GM21619 (cell line): ENCODE data around the gene KLHL30.

Experiments used
- ATAC-seq: cut with Tn5 transposase; IDR thresholded peaks from one replicate; pipeline ENCODE4 v1.9.1; 2021; ENCODE audit not compliant: unreplicated experiment

Gene KLHL30

DNA sequence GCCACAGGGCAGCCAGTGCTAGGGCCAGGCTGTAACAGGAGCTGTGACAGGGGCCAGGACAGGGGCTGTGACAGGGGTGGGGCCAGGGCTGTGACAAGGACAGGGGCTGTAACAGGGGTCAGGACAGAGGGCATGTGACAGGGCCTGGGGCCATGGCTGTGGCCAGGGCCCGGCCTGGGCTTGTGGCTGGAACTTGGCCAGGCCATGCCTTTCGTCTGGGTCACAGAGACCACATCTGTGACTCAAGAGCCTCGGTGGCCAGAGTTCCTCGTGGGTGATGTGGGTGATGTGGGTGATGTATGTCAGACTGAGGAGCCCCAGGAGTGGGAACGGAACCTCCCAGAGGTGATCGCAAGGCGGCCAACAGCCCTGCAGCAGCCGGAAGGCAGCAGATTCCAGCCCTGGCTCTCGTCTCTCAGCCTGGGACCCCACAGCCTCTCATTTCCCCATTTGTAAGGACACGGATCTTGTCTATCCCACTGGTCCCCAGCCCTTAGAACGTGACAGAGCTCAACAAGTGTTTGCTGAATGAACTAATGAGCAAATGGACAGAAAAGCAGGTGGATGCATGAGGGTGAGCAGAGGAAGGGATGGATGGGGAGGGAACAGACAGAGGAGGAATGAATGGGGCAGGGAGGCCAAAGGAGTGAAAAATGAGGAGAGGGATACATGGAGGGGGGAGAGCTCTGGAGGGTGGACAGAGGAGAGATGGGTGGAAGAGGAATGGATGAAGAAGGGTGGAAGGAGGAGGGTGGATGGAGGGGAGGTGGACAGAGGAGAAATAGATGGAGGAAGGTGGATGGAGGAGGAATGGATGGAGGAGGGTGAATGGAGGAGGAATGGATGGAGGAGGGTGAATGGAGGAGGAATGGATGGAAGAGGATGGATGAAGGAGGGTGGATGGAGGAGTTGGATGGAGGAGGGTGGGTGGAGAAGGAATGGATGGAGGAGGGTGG lies 21.0 kb upstream of the KLHL30 start:
- ATAC-seq: no peak

DNA sequence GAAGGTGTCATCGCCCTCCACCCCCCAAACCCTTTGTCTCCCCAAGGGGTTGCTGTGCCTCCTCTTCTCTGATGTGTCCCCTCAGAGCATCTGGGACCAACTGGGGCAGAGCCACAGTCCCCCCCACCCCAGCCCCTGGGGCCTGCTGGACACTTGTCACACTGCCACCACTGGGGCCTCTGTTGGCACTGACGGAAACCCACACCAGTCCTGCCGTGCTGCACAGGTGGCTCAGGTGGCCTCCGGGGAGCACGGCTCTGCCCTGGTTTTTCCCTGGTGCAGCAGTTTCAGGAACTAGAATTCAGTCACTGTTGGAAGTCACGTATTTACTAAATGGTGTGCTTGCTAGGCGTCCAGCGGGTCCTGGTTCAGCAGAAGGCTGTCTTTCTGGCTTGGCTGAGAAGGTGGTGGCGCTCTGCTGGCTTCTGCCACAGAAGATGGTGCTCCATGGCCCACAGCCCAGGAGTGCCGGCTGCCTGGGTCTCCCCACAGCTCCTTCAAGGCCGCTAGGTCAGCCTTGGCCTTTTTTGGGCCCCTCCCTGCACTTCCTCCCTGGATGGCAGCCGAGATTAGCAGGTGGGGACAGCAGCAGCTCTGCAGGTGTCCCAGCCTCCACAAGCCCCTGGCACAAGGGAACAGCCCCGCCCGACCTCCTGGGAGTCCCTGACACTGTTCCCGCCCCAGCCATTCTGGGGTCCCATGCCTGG lies 18.6 kb upstream of the KLHL30 start:
- ATAC-seq: no peak

DNA sequence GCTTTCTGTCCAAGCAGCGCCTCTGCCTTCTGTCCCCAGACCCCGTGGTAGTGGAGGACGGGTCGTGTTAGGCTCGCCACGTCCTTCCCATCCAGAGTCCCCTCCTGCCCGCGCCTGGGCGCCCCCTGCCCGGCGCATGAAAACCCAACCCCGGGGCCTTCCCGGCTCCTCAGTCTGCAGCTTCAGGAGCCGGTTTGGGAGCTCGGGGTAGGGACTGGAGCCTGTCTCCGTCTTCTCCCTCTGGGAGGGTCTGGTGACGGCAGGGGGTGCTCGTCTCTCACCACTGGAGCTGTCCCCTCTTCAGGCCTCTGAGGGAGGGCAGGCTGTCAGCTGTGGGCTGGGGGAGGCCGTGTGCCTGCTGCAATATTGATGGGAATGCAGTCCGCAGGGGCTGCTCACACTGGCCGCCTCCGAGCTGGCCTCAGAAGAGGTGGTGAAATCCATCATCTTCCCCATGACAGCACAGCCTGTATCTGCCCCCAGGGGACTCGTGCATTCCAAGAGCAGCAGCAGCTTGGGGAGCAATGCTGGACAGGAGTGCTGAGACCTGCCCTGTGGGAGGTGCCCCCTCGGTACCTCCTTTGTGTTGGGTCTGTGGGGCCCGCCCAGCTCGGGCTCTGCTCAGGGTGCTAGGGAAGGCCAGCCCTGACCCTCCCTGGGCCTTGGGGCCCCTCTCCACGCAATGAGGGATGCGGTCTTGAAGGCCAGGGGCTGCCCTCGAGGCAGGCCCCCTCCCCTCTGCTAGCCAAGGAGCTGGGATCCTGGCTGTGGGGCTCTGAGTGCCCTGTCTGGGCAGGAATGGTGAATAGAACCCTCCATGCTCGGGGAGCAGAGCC lies 17.8 kb upstream of the KLHL30 start:
- no peak for ATAC-seq

DNA sequence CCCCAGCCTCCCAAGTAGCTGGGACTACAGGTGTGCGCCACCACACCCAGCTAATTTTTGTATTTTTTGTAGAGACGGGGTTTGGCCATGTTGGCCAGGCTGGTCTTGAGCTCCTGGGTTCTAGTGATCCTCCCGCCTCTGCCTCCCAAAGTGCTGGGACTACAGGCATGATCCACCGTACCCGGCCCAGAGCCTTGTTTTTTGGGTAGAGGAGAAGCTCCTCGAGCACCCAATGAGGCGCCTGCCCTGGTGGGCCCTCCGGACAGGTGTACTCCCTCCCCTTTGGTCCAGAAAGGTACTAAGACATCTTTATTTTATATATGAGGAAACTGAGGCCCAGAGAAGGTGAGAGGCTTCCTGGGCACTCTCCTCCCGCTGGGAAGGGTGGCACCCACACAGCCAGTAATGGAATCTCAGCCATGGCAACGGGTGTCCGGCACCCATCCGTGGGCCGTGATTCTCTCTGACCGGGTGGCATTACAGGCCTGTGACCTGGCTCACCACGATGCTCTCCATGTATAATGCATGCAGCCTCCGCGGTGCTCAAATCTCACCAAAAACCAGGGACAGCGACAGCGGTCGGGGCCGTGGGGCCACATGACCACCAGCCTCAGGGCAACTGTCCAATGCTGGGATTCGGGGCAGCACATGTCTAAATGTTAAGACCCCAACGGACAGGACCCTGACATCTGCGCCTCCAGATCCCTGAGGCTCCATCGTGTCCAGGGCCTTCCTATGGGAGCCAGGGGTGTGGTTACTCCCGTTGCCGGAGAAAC lies 16.8 kb upstream of the KLHL30 start:
- no peak for ATAC-seq

DNA sequence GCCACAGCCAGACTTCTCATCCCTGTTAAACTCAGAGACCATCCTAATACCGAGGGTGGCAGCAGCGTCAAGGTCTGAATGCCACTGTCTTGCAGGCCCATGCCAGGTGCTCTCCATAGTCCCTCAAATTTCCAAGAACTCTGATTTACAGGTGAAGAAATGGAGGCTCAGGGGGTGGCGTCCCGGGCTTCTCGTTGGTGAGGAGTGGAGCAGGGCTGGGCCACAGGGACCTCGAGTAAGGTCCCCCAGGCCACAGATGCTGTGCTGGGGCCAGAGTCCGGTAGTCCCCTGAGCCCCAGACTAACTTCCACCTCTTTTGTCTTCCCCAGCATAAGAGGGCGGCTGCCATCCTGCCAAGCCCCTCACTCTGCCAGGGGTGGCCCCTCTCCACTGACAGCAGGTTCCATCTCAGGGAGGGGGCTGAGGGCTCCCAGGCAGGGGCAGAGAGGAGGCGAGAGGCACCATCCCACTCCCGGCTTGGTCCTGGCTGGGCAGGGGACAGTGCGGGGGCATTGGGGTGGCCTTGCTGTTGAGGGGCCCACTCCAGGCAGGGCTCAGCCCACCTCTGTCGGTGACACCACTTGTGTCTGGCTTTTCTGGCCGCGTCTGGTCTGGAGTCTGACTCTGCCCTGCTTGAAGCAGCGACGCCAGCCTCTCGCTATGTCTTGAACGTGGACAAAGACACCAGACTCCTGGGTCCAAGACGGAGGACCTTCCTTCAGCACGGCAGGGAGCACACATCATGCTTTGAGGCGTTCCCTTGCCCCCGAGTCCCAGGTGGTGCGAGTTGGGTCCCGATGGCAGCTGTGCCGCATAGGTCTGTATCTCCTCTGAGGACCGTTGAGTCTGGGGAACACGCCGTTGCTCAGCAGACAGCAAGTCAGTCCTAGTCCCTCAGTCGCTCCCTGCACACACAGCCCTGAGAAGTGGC lies 15.9 kb upstream of the KLHL30 start:
- ATAC-seq: no peak

DNA sequence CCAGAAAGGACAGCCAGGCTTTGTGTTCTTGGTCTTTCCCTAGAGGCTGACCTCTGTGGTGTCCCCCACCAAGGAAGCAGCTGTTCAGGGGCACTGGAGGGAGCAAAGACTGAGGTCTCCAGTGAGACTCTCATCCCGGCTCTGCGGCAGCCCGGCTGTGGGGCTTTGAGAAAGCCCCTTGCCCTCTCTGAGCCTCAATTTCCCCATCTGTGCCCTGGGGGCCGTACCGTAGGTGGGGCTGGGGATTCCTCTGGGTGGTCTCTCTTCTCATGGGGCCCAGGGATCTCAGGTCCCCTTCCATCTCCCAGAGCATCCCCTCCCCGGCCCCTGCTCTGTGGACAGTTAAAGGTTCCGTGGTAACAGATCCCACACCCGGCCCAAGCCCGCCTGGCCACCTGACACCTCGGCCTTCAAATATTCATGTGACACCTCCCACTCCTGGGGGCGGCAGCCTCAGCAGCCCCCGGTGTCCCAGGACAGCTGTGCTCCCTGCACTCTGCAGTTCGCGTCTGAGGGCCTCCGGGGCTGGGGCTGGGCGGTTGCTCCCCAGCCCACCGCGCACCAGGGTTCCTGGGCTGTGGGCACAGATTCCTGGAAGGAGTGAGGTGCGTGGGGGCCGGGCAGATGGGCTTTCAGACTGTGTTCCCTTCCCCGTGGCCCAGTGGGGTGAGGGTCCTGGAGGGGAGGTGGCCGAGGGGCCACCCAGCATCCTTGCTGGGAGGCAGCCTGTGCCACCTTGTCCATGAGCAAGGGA lies 15.1 kb upstream of the KLHL30 start:
- no peak for ATAC-seq

DNA sequence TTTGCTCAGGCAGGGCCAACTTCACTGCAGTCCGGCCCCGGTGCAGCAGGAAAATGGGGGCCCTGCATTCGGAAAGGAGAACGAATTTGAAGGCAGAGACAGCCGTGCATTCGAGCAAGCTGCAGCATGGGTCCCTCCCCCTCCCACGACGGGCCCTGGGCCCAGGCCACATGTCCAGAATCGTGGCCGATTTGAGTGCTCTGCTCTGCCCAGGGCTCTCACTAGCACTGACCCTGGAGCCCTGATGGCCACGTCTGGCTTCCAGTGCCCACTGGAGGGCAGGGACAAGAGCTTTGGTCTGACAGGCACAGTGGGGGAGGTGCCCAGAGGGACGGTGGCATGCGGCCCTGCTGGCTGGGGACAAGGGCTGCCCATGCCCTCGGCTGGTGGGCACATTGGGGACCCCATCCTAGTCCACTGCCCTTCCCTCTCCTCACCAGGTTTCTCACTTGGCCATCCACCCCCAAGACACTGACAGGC lies 14.4 kb upstream of the KLHL30 start:
- no peak for ATAC-seq

DNA sequence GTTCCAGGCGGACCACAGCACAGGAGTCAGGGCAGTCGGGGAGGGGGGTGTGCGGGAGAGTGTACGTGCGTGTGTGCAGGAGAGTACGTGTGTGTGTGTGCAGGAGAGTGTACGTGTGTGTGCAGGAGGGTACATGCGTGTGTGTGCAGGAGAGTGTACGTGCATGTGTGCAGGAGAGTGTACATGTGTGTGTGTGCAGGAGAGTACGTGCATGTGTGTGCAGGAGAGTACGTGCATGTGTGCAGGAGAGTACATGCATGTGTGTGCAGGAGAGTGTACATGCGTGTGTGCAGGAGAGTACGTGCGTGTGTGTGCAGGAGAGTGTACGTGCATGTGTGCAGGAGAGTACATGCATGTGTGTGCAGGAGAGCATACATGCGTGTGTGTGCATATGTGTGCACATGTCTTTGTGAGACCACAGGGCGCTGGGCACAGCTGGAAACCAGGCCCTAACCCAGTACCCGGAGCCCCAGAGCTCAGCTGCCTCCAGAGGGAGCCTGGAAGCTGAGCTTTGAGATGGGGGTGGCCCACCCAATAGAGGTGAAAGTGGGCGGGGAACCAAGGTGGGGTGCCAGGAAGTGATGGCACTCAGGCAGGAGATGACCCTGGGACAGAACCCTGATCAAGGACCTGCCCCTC lies 13.9 kb upstream of the KLHL30 start:
- ATAC-seq: no peak

DNA sequence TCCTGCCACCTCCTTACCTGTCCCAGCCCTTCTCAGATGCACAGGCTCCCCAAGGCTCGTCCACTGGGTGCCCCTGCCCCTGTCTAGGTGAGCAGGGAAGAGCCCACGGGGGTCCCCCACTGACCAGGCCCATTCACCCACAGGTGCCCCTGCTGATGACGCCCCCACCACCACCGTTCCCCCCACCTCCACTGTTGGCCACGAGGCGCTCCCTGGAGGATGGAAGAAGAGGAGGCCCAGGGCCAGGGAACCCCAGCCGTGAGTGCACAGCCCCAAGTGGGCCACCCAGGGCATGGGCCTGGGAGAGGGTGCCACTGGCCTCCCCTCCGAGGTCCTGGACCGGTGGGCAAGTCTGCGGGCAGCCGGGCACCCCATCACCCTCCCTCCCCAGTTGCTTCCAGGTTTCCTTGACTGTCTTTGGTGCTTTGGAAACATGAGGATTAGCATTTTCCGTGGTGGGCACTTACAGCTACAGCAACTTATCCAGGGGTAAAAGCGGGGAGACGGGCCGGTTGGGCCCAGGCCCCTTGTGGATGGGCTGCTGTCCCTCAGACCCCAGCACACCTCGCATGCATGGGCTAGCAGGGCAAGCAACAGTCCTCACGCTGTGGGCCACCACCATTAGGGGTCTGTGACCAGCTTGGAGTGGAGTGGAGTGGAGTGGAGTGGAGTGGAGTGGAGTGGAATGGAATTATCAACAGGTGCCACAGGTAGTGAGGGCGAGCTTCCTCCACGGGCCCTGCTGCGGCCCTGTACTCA lies 13.2 kb upstream of the KLHL30 start:
- no peak for ATAC-seq

DNA sequence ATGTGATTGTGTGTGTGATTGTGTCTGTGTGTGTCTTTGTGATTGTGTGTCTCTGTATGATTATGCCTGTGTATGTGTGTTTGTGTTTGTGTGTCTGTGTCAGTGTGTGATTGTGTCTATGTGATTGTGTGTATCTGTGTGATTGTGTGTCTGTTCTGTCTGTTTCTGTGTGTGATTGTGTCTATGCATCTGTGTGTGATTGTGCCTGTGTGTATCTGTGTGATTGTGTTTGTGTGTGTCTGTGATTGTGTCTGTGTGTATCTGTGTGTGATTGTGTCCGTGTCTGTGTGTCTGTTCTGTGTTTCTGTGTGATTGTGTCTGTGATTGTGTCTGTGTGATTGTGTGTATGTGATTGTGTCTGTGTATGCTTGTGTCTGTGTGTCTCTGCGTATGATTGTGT lies 12.1 kb upstream of the KLHL30 start:
- no peak for ATAC-seq

DNA sequence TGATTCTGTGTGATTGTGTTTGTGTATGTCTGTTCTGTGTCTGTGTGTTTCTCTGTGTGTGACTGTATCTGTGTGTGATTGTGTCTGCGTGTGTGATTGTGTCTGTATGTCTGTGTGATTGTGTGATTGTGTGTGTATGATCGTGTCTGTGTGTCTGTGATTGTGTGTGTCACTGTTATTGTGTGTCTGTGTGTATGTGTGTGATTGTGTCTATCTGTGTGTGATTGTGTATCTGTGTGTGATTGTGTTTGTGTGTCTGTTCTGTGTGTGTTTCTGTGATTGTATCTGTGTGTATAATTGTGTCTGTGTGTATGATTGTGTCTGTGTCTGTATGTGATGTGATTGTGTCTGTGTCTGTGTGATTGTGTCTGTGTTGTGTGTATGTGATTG lies 11.7 kb upstream of the KLHL30 start:
- ATAC-seq: no peak

DNA sequence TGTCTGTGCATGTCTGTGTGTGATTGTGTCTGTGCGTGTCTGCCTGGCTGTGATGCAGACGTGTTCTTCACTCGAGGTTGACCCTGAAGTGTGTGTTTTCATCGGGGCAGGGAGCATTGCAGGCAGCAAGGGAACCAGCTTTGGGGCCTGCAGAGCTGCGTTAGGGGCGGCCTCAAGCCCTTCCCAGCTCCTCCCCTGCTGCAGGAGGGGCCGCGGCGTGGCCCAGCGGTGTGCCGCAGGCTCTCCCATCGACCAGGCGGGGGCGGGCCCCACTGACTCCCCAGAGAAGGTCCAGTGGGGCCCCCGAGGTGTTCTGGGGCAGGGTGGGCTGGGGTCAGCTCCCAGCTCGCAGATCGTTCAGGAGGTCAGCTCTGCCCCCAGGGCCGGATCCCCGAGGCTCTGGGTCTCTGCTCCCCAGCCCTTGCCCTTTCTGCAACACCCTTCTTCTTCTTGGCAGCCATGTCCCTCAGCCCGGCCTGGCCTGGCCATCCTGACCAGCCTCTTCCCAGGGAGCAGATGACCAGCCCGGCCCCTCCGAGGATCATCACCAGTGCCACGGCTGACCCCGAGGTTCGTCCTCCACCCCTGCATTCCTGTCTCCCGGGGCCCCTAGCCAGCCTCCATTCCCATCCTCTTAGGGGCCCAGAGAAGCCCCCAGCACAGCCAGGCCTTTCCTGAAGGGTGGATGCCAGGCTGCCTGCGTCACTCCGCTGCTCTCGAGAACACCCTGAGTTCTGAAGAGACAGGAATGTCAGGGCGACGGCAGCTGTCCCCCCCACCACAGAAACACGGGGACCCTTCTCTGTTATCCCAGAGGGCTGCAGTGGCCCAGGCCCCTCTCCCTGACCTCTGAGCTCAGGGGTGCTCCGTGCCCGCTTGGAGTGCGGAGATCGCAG lies 11.1 kb upstream of the KLHL30 start:
- ATAC-seq: peak; percentile 53

DNA sequence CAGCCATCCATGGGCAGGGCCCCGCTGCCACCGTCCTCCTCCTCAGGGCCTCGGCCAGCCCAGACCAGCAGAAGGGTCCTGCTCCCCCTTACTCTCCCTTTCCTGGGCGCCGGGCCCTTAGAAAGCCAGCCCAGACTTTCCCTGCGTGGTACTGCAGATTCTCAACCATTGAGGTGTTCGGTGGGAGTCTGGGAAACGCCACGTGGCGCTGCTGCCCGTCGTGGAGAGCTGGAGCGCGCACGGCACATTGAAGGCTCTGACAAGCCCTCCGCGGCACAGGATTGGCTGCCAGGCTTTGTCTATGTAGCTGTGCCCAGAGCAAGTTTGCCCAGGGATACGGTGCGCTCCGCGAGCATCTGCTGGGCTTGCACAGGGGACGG lies 10.4 kb upstream of the KLHL30 start:
- no peak for ATAC-seq

DNA sequence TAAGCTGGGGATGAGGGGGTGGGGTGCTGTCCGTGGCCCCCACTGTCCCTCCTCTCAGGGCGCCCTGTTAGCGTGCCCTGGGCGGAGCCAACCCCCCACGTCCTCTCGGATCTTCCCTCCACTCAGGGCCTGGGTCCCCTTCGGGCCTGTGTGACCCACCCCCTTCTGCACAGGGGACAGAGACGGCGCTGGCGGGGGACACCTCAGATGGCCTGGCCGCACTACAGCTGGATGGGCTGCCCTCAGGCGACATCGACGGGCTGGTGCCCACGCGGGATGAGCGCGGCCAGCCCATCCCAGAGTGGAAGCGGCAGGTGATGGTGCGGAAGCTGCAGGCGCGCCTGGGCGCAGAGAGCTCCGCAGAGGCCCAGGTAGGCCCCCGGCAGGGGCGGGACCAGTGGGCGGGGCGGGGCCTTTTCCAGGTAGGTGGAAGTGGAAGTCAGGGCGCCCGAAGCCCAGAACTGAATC lies 9.9 kb upstream of the KLHL30 start:
- no peak for ATAC-seq

DNA sequence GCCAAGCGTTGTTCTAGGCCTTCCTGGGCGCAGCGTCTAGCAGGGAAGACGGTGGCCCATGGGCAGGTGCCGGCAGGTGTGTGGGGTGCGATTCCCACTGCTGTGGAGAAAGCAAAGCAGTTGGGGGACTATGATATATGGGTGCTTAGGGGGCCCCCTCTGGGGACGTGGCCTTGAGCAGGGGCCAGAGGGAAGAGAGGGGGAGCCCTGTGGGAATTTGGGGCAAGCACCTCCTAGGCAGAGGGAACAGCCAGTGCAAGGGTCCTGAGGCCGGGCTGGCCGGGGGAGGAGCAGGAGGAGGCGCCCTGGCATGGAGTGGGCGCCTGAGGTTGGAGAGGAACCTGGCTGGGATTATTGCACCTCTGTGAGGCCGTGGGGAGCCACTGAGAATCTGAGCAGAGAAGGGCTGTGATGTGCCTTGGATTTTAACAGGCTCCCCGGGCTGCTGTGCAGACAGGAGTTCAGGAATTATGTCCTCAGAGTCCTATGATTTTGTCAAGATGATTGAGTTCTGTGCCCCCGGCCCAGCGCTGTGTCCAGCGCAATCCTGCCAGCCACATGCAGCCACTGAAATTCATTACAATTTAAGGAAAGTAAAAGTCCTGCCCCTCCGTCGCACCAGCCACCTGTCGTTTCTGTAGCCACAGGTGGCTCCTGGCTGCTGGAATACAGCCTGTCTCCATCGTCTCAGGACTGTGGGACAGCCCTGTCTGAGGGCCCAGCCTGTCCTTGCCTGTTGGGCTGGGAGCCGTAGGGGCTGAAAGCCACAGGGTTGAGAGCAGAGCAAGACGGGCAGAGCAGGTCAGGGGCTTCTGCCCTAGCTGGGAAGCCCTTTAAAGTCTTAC lies 9.1 kb upstream of the KLHL30 start:
- no peak for ATAC-seq
